Activated CD4-positive, alpha-beta memory T cell treated with anti-CD3 and anti-CD28 coated beads, Interleukin-2, amount 10 ng/mL, durations not matched to agents 7 days and 5 days (primary cell): Measurements from ENCODE around the gene CBX8. TPM values are rescaled to one million over a fixed set of nuclear protein-coding genes. Genes with fewer than 3 reads are reported as not detected.

ENCODE experiments used
- CTCF ChIA-PET: fragments of 350-600 bp; sonication (Branson Sonifier 250); formaldehyde crosslinking; loops from one replicate; lab custom pipeline; 2021; ENCODE audit warnings: antibody characterized with exemption, inconsistent platforms; lab: Charles Lee
- POLR2A ChIA-PET: fragments of 350-600 bp; sonication (Branson Sonifier 250); formaldehyde crosslinking; loops from one replicate; lab custom pipeline; 2021; ENCODE audit warnings: antibody characterized with exemption; lab: Charles Lee
- DNase-seq: peaks from one replicate; pipeline ENCODE4 v3.0.0-alpha.2; 2020
- H3K27ac Mint-ChIP-seq: one replicate; pipeline ENCODE4 v1.8.0; 2021; ENCODE audit warnings: mild to moderate bottlenecking, mixed read lengths
- H3K27me3 Mint-ChIP-seq: one replicate; pipeline ENCODE4 v1.8.0; 2021; ENCODE audit warnings: mixed read lengths
- H3K36me3 Mint-ChIP-seq: one replicate; pipeline ENCODE4 v1.8.0; 2021; ENCODE audit warnings: low read depth, mixed read lengths
- H3K4me1 Mint-ChIP-seq: one replicate; pipeline ENCODE4 v1.8.0; 2021; ENCODE audit warnings: mixed read lengths
- H3K4me3 Mint-ChIP-seq: one replicate; pipeline ENCODE4 v1.8.0; 2021; ENCODE audit warnings: mild to moderate bottlenecking, mixed read lengths
- H3K9me3 Mint-ChIP-seq: one replicate; pipeline ENCODE4 v1.8.0; 2021; ENCODE audit warnings: mixed read lengths
- total RNA-seq, 2 experiments: library from RNA; stranded (reverse); gene quantifications; one replicate each; pipeline ENCODE4 v1.2.3, GENCODE V29; 2021

Gene CBX8
- total RNA-seq, 2 experiments from 2014 or later, result 5.7 to 6.7 TPM

GRCh38 chr17:79791735-79792161 lies 5.1 kb downstream of the CBX8 start:
- DNase-seq, result no peak
- Mint-ChIP-seq H3K4me3 (no peak overlapping the region), H3K27me3 (peaks cover 51% of the 10 kb centered on the region), H3K36me3 (peaks cover 2% of the 10 kb centered on the region), H3K9me3 (no peaks in the 10 kb centered on the region), H3K4me1 (peaks cover 11% of the 10 kb centered on the region), H3K27ac (no peak overlapping the region)
- POLR2A ChIA-PET, result interaction anchor here (0.8 kb wide), 1 partner anchor 22 kb away, joined by 3 read pairs; no protein-coding TSS in a partner anchor
- CTCF ChIA-PET, result no interaction called here

DNA sequence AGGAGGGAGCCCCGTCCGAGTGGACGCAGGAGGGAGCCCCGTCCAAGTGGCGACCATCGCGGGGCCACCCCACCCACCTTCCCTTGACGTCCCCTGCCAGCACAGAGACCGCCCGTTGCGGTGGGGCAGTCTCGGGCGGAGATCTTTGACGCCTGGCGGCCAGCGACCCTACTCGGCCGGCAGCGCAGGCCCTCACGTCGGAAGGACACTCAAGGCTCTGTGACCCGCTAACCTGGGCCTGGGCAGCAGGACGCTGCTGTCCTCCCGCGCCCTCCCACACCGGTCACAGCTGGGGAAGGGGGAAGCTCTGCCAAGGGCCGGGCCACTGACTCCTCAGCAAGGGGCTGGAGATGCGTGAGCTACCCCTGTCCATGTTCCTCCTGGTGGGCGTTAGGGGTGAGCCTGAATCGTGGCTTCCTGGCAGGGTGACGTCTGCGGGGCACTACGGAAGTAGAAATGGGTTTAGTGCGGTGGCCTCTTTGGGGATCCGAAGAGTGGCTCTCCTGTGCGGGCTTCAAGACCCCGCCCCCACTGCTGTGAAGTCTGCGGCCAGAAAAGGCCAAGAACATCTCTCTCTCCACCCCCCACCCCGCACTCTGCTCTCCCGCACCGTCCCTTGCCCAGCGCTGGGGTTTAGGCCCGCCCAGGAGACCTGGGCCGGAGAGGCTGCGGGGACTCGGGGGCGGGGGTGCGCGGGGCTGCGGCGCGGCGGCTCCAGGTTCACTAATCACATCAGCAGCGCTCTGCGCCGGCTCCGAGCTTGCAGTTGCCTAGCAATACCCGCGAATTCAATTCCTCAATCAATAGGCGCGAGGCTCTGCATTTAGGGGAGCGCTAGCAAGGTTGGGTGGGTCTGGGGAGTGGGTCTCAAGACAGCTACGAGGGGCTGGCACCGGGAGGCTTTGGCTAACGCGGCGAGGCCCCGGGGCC lies 5.8 kb downstream of the CBX8 start:
- no peaks in the 10 kb centered on the region for H3K9me3 Mint-ChIP-seq
- DNase-seq, result no peak

DNA sequence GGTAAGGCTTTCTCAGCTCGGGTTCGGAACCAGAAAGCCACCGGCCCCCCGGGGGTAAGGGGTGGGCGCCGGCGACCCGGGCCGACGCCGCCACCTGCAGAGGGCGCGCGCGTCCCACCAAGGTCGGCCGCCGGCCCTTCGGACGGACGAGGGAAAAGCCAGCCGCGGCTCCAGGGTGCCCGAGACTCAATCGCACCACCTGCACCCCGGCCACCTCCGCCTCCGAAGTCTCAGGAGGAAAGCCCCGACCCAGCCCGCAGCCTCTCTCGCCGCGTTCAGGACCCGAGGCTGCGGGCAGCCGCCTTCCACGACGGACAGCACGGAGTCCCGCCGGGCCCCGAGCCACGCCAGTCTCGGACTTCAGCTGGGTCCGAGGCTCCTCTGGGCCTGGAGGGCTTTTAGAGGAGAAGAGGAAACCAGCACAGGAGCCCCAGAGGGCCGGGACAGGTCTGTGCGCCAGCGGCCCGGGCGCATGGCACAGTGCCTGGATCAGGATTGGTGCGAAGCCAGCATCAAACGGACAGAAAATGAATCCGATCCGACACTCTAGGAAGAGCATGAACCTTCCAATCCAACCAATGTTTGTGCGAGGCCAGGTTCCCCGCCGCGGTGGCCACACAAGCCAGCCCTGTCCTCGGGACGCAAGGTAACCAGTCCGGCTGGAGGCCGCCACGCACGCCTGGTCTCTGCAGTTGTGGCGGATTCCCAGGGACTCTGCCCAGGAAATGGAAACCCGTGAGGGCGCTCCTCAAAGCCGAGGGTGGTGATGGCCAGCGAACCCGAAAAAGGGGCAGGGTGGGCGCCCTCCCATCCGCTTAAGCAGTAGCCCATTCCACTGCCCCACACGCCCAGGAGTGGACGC lies 6.7 kb downstream of the CBX8 start:
- peaks cover 2% of the 10 kb centered on the region for H3K4me1 Mint-ChIP-seq
- no peak overlapping the region for H3K4me3 Mint-ChIP-seq
- POLR2A ChIA-PET, result interaction anchor here (1.2 kb wide), 1 partner anchor 49 kb away, joined by 4 read pairs; the partner anchor contains the start of gene CBX4
- H3K27me3 Mint-ChIP-seq, result peaks cover 56% of the 10 kb centered on the region
- no peak overlapping the region for H3K27ac Mint-ChIP-seq
- DNase-seq, result no peak
- CTCF ChIA-PET, result interaction anchor here (0.8 to 1.3 kb wide), 5 partner anchors 27 to 180 kb away, joined by 3 to 4 read pairs (median 3); partner anchors contain the start of gene CBX4
- no peaks in the 10 kb centered on the region for H3K36me3 Mint-ChIP-seq
- no peaks in the 10 kb centered on the region for H3K9me3 Mint-ChIP-seq

More for the DNA sequence above, 5.8 kb downstream of the CBX8 start:
- H3K36me3 Mint-ChIP-seq, result no peaks in the 10 kb centered on the region
- CTCF ChIA-PET, result no interaction called here
- H3K27ac Mint-ChIP-seq, result no peak overlapping the region
- POLR2A ChIA-PET, result no interaction called here
- H3K4me3 Mint-ChIP-seq, result no peak overlapping the region
- H3K27me3 Mint-ChIP-seq, result peaks cover 56% of the 10 kb centered on the region
- peaks cover 7% of the 10 kb centered on the region for H3K4me1 Mint-ChIP-seq

DNA sequence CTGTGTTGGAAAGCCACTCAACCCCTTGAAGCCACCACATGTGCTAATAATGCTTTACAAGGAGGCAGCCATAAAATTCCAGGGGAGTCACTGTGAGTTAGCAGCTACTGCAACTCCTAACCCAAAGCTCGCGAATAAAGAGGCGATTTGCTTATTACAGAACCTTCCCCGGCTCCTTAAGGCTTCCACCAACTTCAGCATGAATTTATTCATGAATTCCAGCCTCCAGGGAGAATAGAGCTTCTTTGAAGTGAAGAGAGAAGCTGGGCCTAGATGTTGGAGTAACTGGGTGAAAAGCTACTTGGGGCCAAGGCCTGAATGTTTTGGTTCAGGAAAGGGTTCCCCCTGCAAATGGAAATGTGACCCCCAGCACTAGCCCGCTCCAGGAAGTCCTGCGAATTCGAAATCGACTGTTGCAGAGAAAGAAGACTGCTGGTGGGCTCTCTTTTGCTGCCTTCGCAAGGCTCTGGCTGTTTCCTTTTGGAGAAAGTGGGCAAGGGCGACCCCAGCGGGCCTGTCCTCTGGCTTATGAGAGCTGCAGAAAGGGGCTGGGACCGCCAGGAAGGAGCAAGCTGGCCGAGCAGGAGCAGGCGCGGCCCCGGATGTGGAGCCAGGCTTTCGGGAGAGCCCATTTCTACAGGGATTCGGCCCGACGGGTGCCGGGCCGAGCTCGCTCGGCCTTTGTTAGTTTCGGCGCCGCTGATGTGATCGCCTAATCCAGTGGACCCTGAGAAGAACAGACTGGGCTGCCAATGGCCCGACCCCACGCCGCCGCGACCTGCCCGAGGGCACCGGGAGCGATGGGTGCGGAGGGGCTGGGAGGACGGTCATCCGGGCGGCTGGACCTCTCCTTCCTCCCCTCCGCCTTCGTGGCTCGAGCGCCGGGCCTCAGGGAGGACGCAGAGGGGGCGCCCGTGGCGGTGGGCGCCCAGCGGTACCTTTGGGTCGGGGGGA lies 7.6 kb downstream of the CBX8 start:
- no peak for DNase-seq
- peaks cover 2% of the 10 kb centered on the region for H3K4me1 Mint-ChIP-seq
- H3K27ac Mint-ChIP-seq, result no peak overlapping the region
- CTCF ChIA-PET, result interaction anchor here (0.8 to 1.3 kb wide), 5 partner anchors 28 to 181 kb away, joined by 3 to 4 read pairs (median 3); partner anchors contain the start of gene CBX4
- H3K27me3 Mint-ChIP-seq, result peaks cover 56% of the 10 kb centered on the region
- no peak overlapping the region for H3K4me3 Mint-ChIP-seq
- H3K36me3 Mint-ChIP-seq, result no peaks in the 10 kb centered on the region
- POLR2A ChIA-PET, result interaction anchor here (1.2 kb wide), 2 partner anchors 47 to 50 kb away, joined by 3 to 4 read pairs; partner anchors contain the start of gene CBX4
- no peaks in the 10 kb centered on the region for H3K9me3 Mint-ChIP-seq

GRCh38 chr17:79788455-79788854 lies 8.4 kb downstream of the CBX8 start:
- Mint-ChIP-seq H3K27ac (no peak overlapping the region), H3K4me3 (no peak overlapping the region), H3K36me3 (no peaks in the 10 kb centered on the region), H3K9me3 (no peaks in the 10 kb centered on the region), H3K27me3 (peaks cover 53% of the 10 kb centered on the region), H3K4me1 (peaks cover 2% of the 10 kb centered on the region)
- POLR2A ChIA-PET, result interaction anchor here (1.2 kb wide), 2 partner anchors 47 to 51 kb away, joined by 3 to 4 read pairs; partner anchors contain the start of gene CBX4
- no peak for DNase-seq
- CTCF ChIA-PET, result interaction anchor here (1.3 kb wide), 3 partner anchors 29 to 182 kb away, joined by 3 to 4 read pairs (median 3); no protein-coding TSS in a partner anchor

DNA sequence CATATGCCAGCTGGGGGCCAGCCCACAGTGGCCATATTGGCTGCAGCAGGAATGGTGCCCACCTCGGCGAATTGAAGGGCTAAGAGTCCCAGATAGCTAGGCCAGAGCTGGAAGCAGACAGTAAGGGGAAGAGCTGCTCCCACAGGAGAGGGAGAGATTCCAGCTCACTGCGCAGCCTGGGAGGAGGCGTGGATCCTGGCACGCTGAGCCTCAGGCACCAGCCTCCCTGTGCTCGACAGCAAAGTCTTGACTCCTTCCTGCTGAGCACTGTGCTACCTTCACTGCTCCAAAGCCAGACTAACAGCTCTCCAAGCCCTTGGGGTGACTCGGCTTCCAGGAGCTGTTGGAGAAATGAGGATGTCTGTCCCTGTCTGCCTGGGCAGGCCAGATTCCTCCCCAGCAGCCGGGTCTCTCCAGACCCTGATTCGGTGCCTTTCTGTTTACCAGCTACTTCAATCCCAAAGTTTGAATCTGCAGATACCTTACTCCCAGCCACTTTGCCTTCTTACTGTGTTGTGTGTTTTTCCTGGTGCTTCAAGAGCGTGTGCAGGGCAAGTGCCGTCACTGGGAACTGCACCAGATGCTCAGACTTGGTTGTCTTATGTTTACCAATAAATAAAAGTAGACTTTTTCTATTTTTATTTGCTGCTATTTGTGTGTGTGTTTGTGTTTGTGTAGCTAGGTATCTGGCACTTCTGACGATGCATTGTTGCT lies 9.8 kb downstream of the CBX8 start:
- ChIA-PET POLR2A (interaction anchor here (1.1 kb wide), 1 partner anchor 10 kb away, joined by 6 read pairs; the partner anchor contains the start of gene CBX8), CTCF (interaction anchor here (1.5 to 1.6 kb wide), 2 partner anchors 42 to 183 kb away, joined by 3 read pairs; no protein-coding TSS in a partner anchor)
- Mint-ChIP-seq H3K4me1 (peaks cover 2% of the 10 kb centered on the region), H3K27ac (no peak overlapping the region), H3K36me3 (no peaks in the 10 kb centered on the region), H3K27me3 (peaks cover 47% of the 10 kb centered on the region), H3K9me3 (no peaks in the 10 kb centered on the region), H3K4me3 (no peak overlapping the region)
- DNase-seq, result no peak

GRCh38 chr17:79785900-79786810 lies 10.7 kb downstream of the CBX8 start:
- no peaks in the 10 kb centered on the region for H3K9me3 Mint-ChIP-seq
- CTCF ChIA-PET, result interaction anchor here (1.6 kb wide), 1 partner anchor 41 kb away, joined by 3 read pairs; no protein-coding TSS in a partner anchor
- no peaks in the 10 kb centered on the region for H3K36me3 Mint-ChIP-seq
- peaks cover 43% of the 10 kb centered on the region for H3K27me3 Mint-ChIP-seq
- H3K27ac Mint-ChIP-seq, result no peak overlapping the region
- H3K4me1 Mint-ChIP-seq, result peaks cover 2% of the 10 kb centered on the region
- DNase-seq, result no peak
- H3K4me3 Mint-ChIP-seq, result no peak overlapping the region
- POLR2A ChIA-PET, result no interaction called here

DNA sequence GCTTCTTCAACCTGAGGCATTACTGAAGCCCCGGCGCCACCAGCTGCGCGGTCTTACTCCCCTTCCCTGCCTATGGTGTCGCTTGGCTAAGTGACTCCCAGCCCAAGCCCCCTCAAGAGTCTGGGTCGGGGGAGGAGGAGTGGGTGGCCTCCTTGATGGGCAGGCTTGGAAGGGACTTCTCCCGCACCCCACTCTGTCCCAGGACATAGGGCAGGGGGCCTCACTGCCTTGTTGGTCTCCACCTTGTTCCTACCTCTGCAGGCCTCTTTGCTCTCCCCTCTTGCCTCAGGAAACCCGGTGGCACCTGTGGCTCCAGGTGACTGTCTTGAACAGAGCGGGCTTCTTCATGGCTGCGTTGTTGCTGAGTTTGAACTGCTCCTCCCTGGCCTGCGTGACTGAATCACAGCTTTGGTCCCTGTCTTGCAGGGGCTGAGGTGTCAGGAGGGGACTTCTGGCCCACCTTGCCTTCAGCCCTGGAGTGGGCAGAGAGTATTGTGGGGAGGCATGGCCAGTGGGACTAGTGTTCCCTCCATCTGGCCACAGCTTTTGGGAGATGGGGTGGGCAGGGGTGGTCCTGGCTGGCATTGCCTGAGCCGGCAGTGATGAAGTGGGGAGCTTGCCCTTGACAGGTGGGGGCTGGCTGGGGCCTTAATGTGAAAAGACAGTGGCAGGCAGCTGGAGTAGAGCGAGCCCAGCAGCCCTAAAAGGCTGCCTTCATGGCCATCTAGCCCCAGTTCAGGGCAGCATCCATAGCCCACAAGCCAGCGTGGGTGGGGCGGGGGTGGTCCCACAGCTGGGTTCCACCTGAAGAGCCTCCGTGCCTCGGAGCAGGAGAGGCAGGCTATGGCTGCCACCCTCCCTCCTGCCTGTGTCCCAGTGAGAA lies 11.6 kb downstream of the CBX8 start:
- Mint-ChIP-seq H3K27ac (no peak overlapping the region), H3K36me3 (no peaks in the 10 kb centered on the region), H3K9me3 (no peaks in the 10 kb centered on the region), H3K4me3 (no peak overlapping the region), H3K27me3 (peaks cover 39% of the 10 kb centered on the region), H3K4me1 (no peaks in the 10 kb centered on the region)
- no peak for DNase-seq
- CTCF ChIA-PET, result no interaction called here
- POLR2A ChIA-PET, result interaction anchor here (1.8 kb wide), 1 partner anchor 11 kb away, joined by 4 read pairs; no protein-coding TSS in a partner anchor

GRCh38 chr17:79784353-79785016 lies 12.4 kb downstream of the CBX8 start:
- no peak for DNase-seq
- Mint-ChIP-seq H3K9me3 (no peaks in the 10 kb centered on the region), H3K27me3 (peaks cover 44% of the 10 kb centered on the region), H3K4me3 (no peak overlapping the region), H3K4me1 (peaks cover under 1% of the 10 kb centered on the region), H3K27ac (no peak overlapping the region), H3K36me3 (no peaks in the 10 kb centered on the region)
- ChIA-PET POLR2A (interaction anchor here (1.8 kb wide), 1 partner anchor 11 kb away, joined by 4 read pairs; no protein-coding TSS in a partner anchor), CTCF (no interaction called here)
